ENCODE results near the gene INAVA.

- TF ChIP-seq, protein P1, sequence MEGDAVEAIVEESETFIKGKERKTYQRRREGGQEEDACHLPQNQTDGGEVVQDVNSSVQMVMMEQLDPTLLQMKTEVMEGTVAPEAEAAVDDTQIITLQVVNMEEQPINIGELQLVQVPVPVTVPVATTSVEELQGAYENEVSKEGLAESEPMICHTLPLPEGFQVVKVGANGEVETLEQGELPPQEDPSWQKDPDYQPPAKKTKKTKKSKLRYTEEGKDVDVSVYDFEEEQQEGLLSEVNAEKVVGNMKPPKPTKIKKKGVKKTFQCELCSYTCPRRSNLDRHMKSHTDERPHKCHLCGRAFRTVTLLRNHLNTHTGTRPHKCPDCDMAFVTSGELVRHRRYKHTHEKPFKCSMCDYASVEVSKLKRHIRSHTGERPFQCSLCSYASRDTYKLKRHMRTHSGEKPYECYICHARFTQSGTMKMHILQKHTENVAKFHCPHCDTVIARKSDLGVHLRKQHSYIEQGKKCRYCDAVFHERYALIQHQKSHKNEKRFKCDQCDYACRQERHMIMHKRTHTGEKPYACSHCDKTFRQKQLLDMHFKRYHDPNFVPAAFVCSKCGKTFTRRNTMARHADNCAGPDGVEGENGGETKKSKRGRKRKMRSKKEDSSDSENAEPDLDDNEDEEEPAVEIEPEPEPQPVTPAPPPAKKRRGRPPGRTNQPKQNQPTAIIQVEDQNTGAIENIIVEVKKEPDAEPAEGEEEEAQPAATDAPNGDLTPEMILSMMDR (IDR thresholded peaks at IDR 0.05), result no peak
- no peak for TF ChIP-seq POLR2A (IDR thresholded peaks at IDR 0.05)
Measured at GRCh38 chr1:200873671-200874397, 20.9 kb upstream of the INAVA start.

Data from tibial nerve (tissue), 3 donors.